ENCODE results near the gene ZNF865. TPM values are rescaled to one million over a fixed set of nuclear protein-coding genes. Genes with fewer than 3 reads are reported as not detected.
"Not testable (repeated sequence)": the region's sequence is repeated elsewhere in the genome, so short reads cannot be mapped to it uniquely, and the experiment has no call there.

ZNF865 gene
- total RNA-seq, 1 donor from 2014 or later: 18.4 TPM

DNA sequence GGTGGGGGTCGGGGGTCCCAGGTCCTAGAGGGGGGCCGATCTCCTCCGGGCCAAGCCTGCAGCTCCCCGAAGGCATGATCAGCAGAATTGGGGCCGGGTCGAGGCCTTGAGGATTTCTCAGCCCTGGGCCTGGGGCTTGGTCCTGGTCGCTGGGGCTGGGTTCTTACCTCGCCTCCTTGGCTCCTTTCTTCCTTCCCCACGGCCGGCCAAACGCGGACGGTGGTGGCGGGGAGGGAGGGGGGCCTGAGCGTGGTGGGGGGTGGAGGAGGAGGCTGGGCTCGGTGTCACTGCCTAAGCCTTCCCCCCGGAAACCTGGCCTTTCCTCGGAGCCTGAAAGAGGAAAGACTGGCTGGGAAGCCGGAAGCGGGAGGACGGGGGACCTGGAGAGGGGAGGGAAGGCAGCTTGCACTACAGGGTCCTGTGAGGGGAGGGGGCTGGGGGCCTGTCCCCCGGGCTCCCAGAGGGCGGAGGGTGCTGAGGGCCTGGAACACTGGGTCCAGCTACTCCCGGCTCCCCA is 24.8 kb upstream of the ZNF865 start, which contains the start of gene ZNF579:
TSS of gene ZNF579 (minus strand) at position 221 of the 517 bp plus-strand sequence. CDS start 1,209 bp downstream, outside the sequence.
- DNase-seq: peak; percentile 93
- intact Hi-C loops (cut with DNase I): no loop called here

DNA sequence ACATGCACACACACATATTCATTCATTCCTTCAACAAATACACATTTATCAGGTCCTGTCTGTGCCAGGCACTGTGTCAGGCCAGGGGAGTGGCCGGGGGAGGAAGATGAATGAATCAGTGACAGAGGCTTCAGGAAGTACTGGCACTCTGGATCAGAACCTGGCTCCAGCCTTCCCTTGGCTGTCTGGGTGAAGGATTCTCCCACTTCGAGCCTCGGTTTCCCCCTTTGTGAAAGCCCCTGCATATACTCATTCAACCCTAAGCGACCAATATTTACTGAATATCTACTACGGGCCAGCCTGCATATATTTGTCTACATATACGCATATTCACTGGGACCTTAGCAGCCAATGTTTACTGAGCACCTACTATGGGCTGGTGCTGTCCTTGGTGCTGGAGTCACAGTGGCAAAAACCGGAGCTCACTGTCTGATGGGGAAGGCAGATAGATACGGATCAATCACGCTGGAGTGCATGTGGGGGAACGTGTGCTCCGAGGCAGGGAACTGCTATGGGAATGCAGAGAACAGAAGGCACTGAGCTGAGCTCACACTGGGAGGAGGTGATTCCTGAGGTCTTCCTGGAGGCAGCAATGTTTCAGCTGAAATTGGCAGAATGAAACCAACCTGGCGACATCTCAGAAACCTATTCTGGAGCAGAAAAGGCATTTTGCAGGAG is 24.2 kb upstream of the ZNF865 start:
- H3K4me3 ChIP-seq: peak overlapping the region; percentile 89
- no peaks in the 10 kb centered on the region for H3K9me3 ChIP-seq
- intact Hi-C loops (cut with DNase I): no loop called here
- H3K27me3 ChIP-seq: no peaks in the 10 kb centered on the region
- peak overlapping the region; percentile 88 for H3K27ac ChIP-seq
- H3K36me3 ChIP-seq: no peaks in the 10 kb centered on the region
- DNase-seq: no peak
- ATAC-seq: no peak
- H3K4me1 ChIP-seq: peaks cover 19% of the 10 kb centered on the region
- TF ChIP-seq, protein P1, sequence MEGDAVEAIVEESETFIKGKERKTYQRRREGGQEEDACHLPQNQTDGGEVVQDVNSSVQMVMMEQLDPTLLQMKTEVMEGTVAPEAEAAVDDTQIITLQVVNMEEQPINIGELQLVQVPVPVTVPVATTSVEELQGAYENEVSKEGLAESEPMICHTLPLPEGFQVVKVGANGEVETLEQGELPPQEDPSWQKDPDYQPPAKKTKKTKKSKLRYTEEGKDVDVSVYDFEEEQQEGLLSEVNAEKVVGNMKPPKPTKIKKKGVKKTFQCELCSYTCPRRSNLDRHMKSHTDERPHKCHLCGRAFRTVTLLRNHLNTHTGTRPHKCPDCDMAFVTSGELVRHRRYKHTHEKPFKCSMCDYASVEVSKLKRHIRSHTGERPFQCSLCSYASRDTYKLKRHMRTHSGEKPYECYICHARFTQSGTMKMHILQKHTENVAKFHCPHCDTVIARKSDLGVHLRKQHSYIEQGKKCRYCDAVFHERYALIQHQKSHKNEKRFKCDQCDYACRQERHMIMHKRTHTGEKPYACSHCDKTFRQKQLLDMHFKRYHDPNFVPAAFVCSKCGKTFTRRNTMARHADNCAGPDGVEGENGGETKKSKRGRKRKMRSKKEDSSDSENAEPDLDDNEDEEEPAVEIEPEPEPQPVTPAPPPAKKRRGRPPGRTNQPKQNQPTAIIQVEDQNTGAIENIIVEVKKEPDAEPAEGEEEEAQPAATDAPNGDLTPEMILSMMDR (IDR thresholded peaks at IDR 0.05): no peak

More for the DNA sequence above, 24.8 kb upstream of the ZNF865 start, which contains the start of gene ZNF579:
- peak; percentile 92 for ATAC-seq
- Histone ChIP-seq H3K27ac (peak within 1 kb of the TSS; percentile 88), H3K27me3 (no peaks in the 10 kb centered on the region), H3K4me1 (peaks cover 15% of the 10 kb centered on the region), H3K36me3 (no peaks in the 10 kb centered on the region), H3K4me3 (peak within 1 kb of the TSS; percentile 89), H3K9me3 (no peaks in the 10 kb centered on the region)
- TF ChIP-seq, protein P1 (IDR thresholded peaks at IDR 0.05): no peak

DNA sequence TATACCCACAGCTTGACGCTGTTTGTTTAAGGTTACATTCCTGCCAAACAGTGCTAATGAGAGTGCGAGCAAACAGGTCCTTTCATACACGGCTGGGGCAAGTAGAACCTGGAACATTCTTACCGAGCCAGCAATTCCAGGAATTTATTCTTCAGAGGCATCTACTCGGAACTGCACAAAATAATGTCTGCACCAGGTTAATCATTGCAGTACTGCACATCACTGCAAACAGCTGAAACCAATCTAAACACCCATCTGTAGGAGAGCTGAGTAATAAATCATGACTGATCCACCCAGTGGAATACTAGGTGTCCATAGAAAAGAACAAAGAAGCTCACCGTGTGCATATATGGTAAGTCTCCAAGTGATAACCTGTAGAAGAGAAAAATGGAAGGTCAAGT is 23.6 kb upstream of the ZNF865 start:
- intact Hi-C loops (cut with DNase I): no loop called here
- DNase-seq (no peak), ATAC-seq (peak; percentile 29)
- H3K4me3 ChIP-seq: peak overlapping the region; percentile 89
- H3K36me3 ChIP-seq: no peaks in the 10 kb centered on the region
- peak overlapping the region; percentile 88 for H3K27ac ChIP-seq
- no peaks in the 10 kb centered on the region for H3K27me3 ChIP-seq
- TF ChIP-seq, protein P1 (IDR thresholded peaks at IDR 0.05): no peak
- no peaks in the 10 kb centered on the region for H3K9me3 ChIP-seq
- H3K4me1 ChIP-seq: peaks cover 24% of the 10 kb centered on the region

DNA sequence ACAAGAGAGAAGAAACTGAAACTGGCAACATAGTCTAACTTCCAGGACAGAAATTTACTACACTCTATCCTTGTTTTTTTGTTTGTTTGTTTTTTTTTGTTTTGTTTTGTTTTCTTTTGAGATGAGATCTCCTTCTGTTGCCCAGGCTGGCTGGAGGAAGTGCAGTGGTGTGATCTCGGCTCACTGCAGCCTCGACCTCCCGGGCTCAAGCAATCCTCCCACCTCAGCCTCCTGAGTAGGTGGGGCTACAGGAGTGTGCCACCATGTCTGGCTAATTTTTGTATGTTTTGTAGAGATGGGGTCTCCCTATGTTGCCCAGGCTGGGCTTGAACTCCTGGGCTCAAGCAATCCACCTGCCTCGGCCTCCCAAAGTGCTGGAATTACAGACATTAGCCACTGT is 23.2 kb upstream of the ZNF865 start:
- intact Hi-C loops (cut with DNase I): not testable (repeated sequence)
- H3K4me3 ChIP-seq: peak overlapping the region; percentile 5
- peak overlapping the region; percentile 88 for H3K27ac ChIP-seq

DNA sequence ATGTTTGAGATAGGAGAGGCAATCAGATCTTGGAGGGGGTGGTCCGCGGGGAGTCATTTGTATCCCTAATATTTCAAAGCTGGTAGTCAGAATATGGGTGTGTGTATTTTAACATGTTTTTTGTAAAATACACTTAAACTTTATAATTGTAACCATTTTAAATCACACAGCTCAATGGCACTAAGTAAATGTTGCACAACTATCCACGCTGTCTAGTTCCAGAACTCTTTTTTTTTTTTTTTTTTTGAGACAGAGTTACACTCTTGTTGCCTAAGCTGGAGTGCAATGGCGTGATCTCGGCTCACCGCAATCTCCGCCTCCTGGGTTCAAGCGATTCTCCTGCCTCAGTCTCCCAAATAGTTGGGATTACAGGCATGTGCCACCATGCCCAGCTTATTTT is 21.6 kb upstream of the ZNF865 start:
- ATAC-seq; H3K9me3 ChIP-seq; DNase-seq; intact Hi-C loops (cut with DNase I); H3K36me3 ChIP-seq; H3K4me3 ChIP-seq; H3K27me3 ChIP-seq: not testable (repeated sequence)
- H3K4me1 ChIP-seq: peaks cover 27% of the 10 kb centered on the region
- H3K27ac ChIP-seq: peak overlapping the region; percentile 30

More for the DNA sequence above, 23.2 kb upstream of the ZNF865 start:
- H3K9me3 ChIP-seq, DNase-seq, H3K36me3 ChIP-seq, ATAC-seq, H3K27me3 ChIP-seq: not testable (repeated sequence)
- H3K4me1 ChIP-seq: peaks cover 27% of the 10 kb centered on the region

DNA sequence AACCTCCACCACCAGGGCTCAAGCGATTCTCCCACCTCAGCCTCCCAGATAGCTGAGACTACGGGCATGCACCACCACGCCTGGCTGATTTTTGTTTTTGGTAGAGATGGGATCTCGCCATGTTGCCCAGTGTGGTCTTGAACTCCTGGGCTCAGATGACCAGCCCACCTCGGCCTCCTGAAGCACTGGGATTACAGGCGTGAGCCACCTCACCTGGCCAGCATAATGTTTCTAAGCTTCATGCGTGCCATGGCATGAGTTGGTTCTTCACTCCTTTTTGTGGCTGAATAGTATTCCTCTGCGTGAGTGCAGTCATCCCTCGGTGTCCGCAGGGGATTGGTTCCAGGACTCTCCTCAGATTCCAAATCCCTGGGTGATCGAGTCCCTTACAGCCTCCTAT is 20.6 kb upstream of the ZNF865 start:
- H3K9me3 ChIP-seq: no peaks in the 10 kb centered on the region
- H3K4me3 ChIP-seq: no peak overlapping the region
- H3K4me1 ChIP-seq: peaks cover 27% of the 10 kb centered on the region
- no peak overlapping the region for H3K27ac ChIP-seq
- no peaks in the 10 kb centered on the region for H3K27me3 ChIP-seq
- DNase-seq (no peak), ATAC-seq (no peak)
- intact Hi-C loops (cut with DNase I): no loop called here
- H3K36me3 ChIP-seq: no peaks in the 10 kb centered on the region
- TF ChIP-seq, protein P1 (IDR thresholded peaks at IDR 0.05): no peak

Measured in upper lobe of right lung (tissue), 1 donor.